ENCODE measurements around the gene SYCN.

The SYCN gene

DNA sequence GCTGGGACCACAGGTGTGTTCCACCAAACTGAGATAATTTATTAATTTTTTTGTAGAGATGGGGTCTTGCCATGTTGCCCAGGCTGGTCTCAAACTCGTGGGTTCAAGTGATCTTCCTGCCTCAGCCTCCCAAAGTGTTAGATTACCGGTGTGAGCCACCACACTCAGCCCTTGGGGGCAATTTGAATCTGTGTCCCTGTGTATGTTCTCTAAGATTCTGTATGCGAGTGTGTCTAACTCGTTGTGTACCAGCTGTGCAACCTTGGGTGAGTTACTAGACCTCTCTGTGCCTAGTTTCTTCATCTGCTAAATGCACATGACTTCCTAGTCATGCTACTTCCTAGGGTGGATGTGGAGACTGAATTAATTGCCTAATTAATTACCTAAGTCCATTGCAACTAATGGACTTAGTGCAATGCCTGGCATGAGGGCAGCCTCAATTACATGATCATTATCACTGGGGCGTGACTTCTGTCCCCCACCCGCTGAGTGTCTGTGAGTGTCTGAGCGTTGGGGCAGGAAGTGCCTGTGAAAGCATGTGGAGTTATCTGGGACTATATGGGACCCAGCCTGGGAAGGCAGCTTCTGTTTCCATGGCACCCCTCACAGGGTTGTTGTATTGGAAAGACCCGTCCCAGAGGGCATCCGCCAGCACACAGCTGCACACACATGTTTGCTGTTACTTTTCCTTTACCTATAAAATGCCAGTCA is 9.1 kb downstream of the SYCN start:
- DNase-seq (ENCODE audit: low read depth in 2 of 2): no peak

DNA sequence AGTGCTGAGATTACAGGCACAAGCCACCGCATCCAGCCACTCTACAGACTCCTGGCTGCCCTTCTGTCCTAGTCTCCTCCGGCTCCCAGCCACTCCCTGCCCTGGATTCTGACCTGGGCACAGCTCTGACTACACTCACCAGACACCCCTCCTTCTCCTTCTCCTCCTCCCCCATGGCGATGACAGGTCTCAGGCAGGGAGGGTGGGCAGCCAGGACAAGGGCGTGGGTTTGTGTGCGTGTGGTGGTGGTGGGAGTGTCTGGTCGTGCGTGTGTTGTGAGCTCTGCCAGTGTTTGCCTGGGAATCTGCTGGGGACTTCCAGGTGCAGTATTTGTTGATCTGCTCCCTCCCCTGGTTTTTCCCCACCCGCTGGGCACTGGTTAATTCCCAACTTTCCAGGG is 10.3 kb downstream of the SYCN start:
- DNase-seq (ENCODE audit: low read depth in 2 of 2): no peak

DNA sequence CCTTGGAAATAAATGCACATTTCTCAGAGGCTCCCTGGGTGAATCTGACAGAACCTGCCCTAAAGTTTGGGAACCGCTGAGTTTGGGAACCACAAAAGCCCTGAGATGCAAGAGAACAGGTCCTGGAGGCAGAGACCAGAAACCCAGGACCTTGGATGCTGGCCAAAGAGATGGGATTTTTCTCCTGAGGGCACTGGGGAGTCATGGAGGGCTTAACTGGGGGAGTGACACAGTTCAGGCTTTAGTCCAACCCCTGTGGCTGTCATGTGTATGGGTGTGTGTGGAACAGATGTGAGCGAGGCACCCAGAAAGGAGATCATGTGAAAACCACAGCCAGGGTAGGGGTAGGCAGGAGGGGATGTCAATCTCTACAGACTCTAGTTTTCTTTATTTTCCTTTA is 11.2 kb downstream of the SYCN start:
- DNase-seq (ENCODE audit: low read depth in 2 of 2): no peak

DNA sequence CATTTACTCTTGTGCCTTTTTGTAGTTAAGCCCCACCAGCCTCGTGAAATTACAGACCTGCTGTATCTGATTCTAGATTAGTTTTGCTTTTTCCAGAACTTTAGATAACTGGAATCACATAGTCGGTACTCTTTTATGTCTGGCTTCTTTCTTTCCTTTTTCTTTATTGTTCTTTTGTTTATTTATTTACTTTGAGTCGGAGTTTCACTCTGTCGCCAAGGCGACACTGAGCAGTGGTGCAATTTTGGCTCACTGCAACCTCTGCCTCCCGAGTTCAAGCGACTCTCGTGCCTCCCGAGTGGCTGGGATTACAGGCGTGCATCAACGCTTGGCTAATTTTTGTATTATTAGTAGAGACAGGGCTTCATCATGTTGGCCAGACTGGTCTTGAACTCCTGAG is 13.3 kb downstream of the SYCN start:
- DNase-seq (ENCODE audit: low read depth in 2 of 2): no peak

DNA sequence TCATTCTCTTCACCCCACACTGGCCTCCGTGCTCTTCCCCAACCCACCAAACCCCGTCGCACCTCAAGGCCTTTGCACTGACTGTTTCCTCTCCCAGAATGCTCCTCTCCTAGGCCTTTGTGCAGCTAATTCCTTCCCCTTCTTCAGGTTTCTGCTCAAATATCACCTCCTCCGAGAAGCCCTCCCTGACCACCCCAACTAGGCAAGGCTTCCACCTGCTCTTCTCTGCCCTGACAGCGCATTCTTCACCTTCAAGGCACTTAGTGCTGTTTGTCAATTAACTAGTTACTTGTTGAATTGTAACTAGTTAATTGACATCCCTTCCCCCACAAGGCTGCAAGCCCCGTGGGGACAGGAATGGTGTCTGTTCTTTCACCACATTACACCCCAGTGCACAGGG is 15.1 kb downstream of the SYCN start:
- DNase-seq (ENCODE audit: low read depth in 2 of 2): no peak

DNA sequence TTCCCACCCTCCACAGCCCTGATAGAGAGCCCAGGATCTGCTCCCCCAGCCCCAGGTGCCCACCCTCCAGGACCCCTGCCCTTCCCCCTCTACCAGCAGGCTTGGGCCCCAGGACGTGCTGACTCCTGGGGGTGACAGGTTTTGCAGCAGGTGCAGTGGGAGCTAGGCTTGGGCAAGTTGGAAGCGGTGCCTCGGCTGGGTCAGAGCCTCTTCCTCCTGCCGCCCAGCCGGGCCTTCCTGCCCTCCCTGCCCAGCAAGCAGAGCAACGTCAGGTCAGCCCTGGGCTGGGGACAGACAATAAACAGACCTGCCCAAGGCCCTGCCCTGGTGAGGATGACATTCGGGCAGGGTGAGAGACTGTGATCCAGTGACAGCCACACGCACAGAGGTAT is 16.5 kb downstream of the SYCN start:
- no peak for DNase-seq (ENCODE audit: low read depth in 2 of 2)

DNA sequence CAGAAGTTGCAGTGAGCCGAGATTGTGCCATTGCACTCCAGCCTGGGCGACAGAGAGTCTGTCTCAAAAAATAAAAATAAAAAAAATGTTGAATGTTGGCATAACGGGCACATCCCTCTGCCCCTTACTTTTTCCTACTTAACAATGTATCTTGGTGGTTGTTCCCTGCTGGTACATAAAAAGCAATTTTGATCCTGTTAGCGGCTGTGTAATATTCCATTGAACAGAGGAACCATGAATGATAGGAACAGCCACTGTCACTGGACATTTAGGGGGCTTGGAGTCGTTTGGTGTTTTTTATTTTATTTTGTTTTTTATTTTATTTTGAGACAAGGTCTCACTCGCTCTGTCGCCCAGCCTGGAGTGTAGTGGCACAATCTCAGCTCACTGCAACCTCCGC is 17.7 kb downstream of the SYCN start:
- DNase-seq (ENCODE audit: low read depth in 2 of 2): no peak

DNA sequence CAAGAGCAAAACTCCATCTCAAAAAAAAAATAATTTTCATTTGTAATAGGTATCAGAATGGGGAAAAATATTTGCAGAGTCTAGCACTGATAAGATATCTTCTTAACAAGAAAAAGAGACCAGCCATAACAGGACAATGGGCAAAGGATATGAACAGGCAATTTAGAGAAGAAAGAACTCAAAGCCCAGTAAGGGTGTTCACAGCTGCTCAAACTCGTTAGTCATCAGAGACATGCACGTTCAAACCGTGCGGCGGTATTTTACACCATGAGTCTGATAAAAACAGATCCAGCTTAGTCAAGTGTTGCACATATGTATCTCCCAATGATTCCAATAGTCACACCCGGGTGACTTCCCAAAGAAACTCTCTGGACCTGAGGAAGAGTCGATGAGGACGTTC is 21.0 kb downstream of the SYCN start:
- no peak for DNase-seq (ENCODE audit: low read depth in 2 of 2)

DNA sequence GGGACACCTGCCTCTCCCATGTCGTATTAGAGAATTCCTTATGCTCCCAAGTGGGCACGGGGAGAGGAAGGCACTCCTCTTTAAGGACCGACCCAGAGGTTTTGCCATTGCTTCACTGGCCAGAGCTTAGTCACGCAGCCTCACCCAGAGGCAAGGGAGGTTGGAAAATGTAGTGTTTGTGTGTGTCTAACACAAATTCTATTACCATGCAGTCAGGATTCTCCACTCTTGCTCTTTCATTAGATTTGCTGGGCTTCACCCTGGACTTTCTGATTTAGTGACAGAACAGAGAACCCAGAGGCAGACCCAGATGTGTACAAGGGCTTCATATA is 21.9 kb downstream of the SYCN start:
- DNase-seq (ENCODE audit: low read depth in 2 of 2): no peak

DNA sequence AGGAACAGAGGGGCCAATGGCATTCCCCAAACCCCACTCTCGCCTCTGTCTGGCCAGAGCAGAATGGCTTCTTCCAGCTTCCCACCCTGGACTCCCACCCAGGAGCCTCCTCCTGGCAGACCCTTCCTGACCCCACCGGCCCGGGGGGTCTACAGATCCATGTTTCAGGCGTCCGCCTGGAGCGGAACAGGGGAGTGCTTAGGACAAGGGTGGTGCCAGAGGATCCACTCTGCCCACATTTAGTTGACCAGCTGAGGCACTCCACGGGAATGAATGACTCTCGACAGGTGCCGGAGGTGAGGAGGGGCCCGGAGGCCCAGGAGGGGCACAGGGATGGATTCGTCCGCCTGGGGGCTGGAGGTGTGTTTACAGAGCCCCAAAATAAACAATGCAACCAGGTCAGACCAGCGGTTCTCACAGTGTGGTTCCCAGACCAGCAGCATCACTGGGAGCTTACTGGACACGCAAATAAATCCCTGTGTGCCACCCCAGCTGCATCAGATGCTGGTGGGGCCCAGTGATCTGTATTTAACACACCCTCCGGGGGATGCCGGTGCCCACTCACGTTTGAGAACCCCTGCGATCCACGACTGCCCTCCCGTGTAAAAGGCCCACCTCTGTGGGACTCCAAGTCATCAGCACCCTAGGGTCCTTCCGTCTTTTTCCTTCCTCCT is 22.4 kb downstream of the SYCN start:
- DNase-seq (ENCODE audit: low read depth in 2 of 2): no peak

DNA sequence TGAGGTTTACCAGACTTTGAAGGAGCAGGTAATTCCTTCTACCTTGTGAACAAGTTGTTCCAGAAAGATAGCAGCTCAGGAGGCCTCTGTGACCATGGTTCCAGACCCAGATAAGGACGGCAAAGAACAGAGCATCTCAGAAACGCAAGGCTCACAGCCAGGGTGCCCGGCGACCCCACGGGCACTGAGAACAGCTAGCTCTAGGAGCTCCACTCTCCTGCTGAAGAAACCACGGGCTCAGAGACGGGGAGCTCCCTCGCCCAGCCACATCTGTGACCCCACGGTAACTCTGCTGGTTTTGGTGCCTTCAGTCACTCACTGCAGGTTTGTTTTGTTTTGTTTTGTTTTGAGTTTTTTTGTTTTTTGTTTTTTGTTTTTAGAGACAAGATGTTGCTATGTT is 23.3 kb downstream of the SYCN start:
- no peak for DNase-seq (ENCODE audit: low read depth in 2 of 2)

DNA sequence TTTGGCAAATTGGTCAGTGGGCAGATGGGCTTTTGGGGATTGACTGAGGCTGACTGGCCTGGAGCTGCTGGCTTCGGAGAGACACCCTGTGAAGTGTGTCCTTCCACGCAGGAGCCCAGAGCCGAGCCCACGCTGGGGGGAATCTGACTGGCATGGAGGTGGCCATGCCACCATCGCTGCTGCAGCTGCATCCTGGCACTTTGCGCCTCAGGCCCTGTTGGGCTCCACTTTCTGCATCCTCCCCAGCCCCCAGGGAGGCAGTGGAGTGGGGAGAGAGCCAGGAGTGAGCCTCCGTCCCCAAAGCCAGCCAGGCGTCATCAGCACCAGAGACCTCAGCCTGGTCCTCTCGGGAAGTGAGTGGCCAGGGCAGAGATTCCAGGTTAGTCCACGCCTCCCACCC is 24.3 kb downstream of the SYCN start:
- no peak for DNase-seq (ENCODE audit: low read depth in 2 of 2)

DNA sequence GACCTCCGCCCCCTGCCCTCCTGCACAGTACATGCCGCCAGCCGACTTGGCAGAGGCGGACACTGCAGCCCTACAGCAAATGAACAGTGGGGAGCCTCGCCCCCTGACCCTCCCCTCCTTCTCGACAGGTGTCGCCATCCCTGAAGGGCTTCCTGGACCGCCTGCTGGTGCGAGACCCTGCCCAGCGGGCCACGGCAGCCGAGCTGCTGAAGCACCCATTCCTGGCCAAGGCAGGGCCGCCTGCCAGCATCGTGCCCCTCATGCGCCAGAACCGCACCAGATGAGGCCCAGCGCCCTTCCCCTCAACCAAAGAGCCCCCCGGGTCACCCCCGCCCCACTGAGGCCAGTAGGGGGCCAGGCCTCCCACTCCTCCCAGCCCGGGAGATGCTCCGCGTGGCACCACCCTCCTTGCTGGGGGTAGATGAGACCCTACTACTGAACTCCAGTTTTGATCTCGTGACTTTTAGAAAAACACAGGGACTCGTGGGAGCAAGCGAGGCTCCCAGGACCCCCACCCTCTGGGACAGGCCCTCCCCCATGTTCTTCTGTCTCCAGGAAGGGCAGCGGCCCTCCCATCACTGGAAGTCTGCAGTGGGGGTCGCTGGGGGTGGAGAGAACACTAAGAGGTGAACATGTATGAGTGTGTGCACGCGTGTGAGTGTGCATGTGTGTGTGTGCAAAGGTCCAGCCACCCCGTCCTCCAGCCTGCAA is 25.6 kb downstream of the SYCN start:
- DNase-seq (ENCODE audit: low read depth in 2 of 2): no peak

DNA sequence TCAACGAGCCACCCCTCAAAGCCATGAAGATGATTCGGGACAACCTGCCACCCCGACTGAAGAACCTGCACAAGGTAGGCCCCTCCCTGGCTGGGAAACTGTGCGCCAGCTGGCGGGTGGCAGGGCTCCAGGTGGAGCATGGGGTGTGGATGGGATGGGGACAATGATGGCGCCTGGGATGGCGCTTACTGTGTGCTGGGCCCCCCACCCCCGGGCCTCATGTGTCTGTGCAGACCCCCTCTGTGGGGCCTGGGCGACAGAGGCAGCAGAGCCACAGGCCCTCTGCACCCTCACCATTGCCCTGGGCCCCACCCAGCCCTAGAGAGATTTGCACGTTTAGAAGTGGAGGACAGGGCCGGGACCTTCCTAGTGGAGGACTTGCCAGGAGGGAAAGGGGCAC is 26.3 kb downstream of the SYCN start:
- DNase-seq (ENCODE audit: low read depth in 2 of 2): no peak

DNA sequence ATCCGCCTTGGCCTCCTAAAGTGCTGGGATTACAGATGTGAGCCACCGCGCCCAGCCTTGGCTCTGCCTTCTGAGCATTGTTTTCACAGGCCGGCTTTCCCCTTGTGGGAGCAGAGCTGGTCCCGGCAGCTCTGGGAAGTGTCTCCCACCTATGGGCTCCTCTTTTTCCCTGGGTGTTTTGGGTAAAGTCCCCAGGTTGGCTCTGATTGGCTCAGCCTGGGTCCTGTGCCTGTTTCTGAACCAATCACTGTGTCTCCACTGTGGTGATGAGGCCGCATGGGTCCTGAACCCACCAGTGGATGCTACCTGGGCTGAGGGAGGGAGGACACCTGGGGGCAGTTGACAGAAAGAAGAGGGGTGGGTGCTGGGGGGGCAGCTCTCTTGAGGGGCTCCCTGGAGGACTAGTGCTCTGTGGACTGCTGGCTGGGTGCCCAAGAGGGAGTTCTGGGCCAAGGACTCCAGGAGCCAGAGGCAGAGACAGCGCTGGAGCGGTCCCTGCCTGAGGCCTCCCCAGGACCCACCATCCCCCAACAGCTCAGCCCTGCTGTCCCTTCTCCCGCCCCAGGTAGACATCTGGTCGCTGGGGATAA is 26.9 kb downstream of the SYCN start:
- DNase-seq (ENCODE audit: low read depth in 2 of 2): no peak

DNA sequence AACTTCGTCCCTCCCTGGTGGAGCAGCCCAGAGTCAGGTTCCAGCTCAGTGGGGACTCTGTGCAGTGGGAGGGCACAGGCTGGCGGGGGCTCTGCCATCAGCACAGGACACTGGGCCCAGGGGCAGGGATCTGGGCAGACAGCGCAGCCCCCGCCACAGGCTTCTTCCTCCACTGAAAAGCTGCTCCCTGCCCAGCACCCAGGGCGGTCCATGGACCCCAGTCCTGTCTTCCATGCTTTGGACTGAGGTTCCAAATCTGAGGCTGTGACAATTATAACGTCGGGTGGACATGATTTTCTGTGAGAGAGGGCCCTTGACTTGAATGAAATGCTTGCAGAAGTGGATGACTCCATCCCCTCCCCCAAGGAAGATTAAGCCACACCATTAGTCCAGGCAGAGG is 28.5 kb downstream of the SYCN start:
- no peak for DNase-seq (ENCODE audit: low read depth in 2 of 2)

DNA sequence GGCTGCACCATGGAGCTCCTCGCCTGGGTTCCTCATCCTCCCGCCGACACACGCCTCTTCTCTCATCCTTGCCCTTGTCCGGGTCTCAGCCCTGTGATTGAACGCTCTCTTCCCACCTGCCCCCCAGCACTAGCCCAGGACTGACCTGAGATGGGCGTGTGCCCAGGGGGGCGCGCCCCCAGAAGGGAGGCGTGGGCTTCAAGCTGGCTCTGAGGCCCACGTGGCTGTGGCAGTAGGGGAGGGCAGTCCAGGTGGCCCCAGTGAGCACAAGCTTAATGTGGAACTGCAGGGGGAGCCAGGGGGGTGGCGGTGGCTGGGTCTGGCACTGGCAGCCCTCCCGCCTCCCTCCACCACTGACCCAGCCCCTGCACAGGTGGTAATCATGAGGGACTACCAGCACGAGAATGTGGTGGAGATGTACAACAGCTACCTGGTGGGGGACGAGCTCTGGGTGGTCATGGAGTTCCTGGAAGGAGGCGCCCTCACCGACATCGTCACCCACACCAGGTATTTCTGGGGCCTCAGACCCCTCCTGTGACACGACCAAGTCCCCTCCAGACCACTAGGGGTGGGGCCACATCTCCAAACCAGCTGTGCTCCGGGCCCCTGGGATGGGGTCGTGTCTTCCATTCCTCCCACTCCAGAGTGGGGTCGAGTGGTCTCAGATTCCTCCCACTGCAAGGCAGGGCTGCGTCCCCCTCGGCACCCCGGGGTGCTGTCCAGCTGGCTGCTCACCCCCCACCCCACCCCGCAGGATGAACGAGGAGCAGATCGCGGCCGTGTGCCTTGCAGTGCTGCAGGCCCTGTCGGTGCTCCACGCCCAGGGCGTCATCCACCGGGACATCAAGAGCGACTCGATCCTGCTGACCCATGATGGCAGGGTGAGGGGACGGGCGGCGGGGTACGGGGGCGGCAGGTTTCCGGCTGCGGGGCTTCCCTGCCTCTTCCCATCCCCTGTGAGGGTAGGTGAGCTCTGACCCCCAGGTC is 29.2 kb downstream of the SYCN start:
- DNase-seq (ENCODE audit: low read depth in 2 of 2): no peak

DNA sequence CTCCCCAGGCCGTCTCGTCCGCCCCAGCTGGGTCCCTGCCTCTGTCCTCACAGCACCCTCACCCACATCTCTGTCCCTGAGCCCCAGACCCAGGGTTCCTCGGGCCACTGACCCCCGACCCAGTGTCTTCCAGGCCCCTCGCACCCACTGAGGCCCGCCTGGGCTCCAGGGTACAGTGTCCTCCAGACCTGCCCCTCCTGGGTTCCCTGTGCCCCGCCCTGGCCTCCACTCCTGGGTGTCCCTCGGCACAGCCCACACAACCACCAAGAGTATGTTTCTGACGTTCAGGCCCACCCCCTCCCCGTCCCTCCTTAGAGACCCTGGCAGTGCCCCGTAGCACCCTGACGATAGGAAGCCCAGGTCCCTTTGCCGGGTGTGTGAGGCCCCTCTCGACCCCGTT is 29.9 kb downstream of the SYCN start:
- DNase-seq (ENCODE audit: low read depth in 2 of 2): no peak

DNA sequence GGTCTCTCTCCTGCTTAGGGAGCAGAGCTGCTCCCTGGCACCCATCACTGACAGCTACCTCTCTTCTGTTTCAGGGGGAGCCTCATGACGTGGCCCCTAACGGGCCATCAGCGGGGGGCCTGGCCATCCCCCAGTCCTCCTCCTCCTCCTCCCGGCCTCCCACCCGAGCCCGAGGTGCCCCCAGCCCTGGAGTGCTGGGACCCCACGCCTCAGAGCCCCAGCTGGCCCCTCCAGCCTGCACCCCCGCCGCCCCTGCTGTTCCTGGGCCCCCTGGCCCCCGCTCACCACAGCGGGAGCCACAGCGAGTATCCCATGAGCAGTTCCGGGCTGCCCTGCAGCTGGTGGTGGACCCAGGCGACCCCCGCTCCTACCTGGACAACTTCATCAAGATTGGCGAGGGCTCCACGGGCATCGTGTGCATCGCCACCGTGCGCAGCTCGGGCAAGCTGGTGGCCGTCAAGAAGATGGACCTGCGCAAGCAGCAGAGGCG is 30.5 kb downstream of the SYCN start:
- no peak for DNase-seq (ENCODE audit: low read depth in 2 of 2)

DNA sequence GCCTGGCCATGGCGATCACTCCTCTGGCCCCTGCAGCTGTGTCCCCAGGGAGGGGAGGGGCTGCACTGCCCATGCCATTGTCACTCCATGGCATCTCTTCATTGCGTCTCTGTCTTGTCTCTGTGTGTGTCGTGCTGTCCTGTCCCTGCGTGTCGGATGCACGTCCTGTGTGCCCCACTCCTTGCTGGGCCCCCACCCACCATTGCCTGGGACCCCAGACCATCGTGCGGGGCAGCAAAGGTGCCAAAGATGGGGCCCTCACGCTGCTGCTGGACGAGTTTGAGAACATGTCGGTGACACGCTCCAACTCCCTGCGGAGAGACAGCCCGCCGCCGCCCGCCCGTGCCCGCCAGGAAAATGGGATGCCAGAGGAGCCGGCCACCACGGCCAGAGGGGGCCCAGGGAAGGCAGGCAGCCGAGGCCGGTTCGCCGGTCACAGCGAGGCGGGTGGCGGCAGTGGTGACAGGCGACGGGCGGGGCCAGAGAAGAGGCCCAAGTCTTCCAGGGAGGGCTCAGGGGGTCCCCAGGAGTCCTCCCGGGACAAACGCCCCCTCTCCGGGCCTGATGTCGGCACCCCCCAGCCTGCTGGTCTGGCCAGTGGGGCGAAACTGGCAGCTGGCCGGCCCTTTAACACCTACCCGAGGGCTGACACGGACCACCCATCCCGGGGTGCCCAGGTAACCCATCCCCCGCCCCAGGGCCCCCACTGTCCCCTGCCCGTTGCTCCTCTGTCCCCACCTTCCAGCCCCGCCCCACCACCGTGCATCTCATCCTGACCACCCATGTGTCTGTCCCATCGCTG is 31.2 kb downstream of the SYCN start:
- no peak for DNase-seq (ENCODE audit: low read depth in 2 of 2)

All from stimulated activated CD8-positive, alpha-beta memory T cell treated with anti-CD3 and anti-CD28 coated beads, Interleukin-7, amount 100 ng/mL, for 4 hours (primary cell).